Left kidney (tissue), 8 donors: ENCODE results near the gene MLNR. TPM values are rescaled to one million over a fixed set of nuclear protein-coding genes. Genes with fewer than 3 reads are reported as not detected.

ENCODE experiments used
- DNase-seq: peaks from one replicate; pipeline ENCODE4 v3.0.0-alpha.2; 2013
- long read RNA-seq, 8 donors: transcript quantifications; one replicate each; lab custom pipeline, GENCODE V29; 2026
- polyA plus RNA-seq: library from polyadenylated mRNA; unstranded; fragments of 120-200 nt; gene quantifications from one replicate; pipeline ENCODE4 v1.2.1, GENCODE V29; 2013; ENCODE audit not compliant: insufficient read length

Gene MLNR
- polyA plus RNA-seq: 0.15 TPM
- long read RNA-seq, donor 1: 0 reads
- long read RNA-seq, donor 2: 0 reads
- long read RNA-seq, donor 3: 0 reads
- long read RNA-seq, donor 4: 0 reads
- long read RNA-seq, donor 5: 0 reads
- long read RNA-seq, donor 6: 0 reads
- long read RNA-seq, donor 7: 0 reads
- long read RNA-seq, donor 8: 0 reads

DNA sequence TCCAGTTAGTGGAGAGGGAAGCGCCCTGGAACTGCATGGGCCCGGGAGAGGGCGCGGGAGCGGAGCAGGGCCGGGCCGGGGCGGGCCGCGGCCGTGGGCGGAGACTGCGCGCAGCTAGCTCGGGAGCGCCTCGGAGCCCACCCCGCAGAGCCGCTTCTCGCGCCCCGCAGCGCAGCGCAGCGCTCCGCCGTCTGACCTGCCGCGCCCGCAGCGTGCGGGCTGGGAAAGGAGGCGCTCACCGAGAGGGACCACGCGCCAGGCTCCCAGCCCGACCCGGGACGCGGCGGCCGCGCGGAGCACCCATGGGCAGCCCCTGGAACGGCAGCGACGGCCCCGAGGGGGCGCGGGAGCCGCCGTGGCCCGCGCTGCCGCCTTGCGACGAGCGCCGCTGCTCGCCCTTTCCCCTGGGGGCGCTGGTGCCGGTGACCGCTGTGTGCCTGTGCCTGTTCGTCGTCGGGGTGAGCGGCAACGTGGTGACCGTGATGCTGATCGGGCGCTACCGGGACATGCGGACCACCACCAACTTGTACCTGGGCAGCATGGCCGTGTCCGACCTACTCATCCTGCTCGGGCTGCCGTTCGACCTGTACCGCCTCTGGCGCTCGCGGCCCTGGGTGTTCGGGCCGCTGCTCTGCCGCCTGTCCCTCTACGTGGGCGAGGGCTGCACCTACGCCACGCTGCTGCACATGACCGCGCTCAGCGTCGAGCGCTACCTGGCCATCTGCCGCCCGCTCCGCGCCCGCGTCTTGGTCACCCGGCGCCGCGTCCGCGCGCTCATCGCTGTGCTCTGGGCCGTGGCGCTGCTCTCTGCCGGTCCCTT, at the start of gene MLNR:
Gene MLNR, plus strand, starts transcription at position 303 of the 820 bp plus-strand sequence. Its CDS starts 0 bp downstream, at position 303.
- DNase-seq: no peak

GRCh38 chr13:49171359-49171758, 48.8 kb upstream of the MLNR start:
- DNase-seq: no peak

- DNase-seq: no peak
Observed at GRCh38 chr13:49183672-49184325, 36.3 kb upstream of the MLNR start.

DNA sequence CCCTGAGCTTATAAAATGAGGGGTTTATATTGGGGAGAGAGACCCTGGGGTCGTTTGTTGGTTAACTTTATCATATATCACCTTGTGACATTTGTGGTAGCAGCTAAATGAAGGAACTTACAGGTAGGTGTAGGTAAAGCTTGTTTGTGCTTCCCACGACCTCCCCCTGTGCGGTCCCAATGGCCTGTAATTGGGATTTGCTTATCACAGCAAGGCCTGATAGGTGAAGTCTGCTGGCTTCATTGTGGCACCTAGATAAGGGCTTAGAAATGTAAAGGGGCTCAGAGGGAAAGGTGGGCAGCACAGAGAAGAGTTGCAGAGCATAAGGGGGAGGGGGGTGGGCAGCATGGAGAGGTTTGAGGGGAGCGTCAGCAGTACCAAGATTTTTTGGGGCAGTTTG, 35.5 kb upstream of the MLNR start:
- DNase-seq: no peak

DNA sequence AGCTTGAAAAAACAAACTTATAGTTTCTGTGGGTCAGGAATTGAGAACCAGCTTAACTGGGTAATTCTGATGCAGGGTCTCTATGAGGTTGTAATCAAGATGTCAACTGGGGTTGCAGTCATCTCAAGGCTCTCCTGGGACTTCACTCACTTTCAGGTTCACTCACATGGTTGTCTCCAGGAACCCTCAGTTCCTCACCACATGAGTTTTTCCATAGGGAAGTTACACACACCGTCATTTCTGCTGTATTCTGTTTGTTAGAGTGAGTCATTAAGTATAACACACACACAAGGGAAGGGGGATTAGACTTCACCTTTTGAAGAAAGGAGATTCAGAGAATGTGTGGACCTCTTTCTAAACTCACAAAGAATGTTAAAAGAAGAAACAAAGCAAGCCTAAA, 34.9 kb upstream of the MLNR start:
- DNase-seq: no peak

DNA sequence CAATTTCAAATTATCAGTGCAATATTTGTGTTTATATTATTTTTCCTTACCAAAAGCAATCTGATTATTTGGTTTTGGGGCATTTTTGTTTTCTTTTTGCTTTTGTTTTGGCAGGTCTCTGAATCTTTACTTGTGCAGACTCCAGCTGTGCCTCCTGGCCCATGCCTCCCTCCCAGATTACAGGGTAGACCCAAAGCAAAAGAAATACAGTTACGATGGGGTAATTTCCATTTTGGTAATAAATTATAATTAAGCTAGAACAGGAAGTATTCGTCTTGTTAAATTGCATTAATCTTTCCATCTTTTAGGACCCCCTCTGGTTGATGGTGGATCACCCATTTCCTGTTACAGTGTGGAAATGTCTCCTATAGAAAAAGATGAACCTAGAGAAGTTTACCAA, 29.2 kb upstream of the MLNR start:
- DNase-seq: no peak

DNA sequence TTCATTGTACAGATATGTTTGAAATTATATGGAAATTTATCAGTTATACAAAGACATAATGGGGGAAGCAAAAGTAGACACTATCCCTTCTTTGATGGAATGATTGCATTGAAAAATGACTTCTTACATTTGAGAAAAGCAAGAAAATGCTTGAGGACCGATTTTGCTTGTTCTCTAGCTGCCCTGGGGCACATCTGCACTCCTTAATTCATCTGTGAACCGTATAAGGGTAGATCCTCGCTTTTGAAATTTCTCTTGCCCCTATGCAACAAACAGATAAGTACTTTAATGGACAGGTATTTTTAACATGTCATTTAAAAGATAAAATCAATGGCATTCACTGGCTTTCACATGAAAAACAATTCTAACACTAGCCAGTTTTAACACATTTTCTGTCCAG, 13.5 kb upstream of the MLNR start:
- DNase-seq: no peak

DNA sequence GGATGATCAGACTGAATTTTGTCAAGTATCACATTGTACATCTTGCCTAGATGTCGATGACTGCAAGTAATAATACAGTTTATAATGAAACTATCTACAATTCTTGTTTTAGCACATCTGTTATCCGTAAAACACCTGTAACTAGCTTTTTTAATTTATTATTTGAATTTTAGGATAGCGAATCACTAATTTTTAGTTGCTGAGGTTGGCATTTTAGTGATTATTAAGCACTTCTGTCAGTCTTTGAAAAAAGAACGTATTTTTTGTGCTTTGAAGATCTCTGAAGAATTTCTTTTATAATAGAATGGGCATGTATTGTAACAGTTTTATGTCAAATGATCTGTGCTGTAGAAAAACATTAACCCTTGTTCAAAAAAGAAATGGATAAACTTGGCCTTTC, 11.5 kb upstream of the MLNR start:
- no peak for DNase-seq

GRCh38 chr13:49210114-49210513, 10.0 kb upstream of the MLNR start:
- no peak for DNase-seq

DNA sequence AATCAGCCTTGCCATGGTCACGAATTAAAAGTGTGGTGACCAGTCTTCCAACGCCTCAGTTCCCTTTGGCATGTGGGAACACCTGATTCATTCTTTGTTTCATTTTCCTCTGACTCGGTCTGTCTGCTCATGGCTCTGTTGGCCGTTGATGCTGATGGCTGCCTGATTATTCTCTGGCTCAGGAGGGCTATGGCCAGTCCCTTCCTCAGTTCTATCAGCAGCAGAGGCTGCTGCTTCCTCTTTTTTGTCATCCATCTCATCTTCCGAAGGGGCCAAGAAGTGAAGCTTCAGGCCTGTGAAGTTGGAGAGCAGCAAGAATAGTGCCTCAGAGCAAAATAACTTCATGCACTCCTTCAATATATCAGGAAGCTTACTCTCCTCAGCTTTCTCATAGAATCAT, 9.5 kb upstream of the MLNR start:
- DNase-seq: no peak

DNA sequence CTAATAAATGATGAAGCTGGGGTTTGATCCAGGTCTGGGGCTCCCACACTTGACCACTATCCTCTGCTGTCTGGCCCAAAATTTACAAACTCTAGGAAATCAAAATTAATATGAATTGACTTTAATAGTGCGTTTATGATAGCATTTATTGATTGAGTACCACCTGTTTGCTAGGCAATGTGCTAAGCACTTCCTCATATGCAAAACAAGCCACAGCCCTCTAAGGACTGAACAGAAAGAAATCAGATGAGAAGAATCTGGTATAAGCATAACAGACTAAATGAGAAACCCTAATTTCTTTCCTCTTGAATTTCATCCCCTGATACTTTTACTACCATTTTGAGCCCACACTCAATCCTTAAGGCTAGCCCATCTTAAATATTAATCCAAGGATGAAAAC, 6.6 kb upstream of the MLNR start:
- DNase-seq: no peak

DNA sequence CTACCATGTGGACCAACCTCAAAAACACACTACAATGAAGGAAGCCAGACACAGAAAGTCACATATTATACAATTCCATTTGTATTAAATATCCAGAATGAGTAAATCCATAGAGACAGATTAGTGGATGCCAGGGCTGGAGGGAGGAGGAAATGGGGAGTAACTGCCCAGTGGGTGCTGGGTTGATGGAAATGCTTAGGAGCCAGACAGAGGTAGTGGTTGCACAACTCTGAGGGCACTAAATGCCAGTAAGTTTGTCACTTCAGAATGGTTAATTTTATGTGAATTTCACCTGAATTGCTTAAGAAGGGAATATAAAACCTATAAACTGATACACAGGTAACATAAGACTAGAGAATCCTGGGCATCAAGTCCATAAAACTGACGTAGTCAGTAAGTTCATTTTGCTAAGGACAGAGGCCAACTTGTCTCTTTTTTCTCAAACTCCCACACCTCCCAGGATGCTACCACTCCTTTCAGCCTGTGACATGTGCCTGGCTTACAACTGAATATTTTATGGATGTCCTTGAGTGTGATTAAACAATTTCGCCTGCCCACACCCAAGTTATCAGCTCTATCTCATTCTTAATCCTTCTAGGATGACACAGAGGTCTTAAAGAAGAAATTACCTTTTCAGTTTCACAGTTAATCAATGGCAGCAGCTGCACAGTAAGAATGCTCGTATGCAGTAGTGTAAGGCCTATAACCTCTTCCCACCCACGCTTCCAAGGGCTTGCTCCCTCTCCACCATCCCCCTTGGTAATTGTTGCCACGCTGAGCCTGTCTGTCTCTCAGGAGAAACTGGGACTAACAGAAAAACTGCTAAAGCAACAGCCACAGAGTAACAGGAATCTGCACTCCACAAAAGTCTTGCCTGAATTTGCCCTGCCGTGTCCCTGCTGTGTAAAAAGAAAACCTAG, 5.9 kb upstream of the MLNR start:
- DNase-seq: no peak

- DNase-seq: no peak
Observed at GRCh38 chr13:49214917-49215376, 5.2 kb upstream of the MLNR start.

- DNase-seq: no peak
Observed at GRCh38 chr13:49216334-49216733, 3.8 kb upstream of the MLNR start.

DNA sequence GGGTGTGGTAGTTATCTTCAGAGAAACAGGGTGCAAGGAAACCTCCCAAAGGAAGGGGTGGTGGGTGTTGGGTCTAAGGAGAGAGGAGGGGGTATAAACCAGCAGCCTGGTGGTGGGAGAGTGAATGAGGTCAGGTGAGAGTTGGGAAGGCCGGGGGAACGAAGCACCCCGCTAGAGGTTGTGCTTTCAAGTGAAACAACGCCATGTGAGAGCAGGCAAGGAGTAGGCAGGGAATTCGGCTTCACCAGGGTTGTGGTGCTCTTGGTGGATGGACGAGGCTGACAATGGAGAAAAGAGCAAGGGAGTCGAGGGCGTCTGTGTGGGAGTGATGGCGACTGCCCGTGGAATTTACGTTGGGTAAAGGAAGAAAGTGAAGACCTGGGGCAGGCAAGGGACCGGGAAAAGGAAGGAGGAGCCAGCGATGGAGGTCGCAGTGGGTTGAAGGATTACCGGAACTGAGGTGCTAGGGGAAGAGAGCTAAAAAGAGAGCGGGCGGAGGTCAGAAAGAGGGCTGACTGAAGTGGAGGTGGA, 2.1 kb upstream of the MLNR start:
- DNase-seq: no peak

DNA sequence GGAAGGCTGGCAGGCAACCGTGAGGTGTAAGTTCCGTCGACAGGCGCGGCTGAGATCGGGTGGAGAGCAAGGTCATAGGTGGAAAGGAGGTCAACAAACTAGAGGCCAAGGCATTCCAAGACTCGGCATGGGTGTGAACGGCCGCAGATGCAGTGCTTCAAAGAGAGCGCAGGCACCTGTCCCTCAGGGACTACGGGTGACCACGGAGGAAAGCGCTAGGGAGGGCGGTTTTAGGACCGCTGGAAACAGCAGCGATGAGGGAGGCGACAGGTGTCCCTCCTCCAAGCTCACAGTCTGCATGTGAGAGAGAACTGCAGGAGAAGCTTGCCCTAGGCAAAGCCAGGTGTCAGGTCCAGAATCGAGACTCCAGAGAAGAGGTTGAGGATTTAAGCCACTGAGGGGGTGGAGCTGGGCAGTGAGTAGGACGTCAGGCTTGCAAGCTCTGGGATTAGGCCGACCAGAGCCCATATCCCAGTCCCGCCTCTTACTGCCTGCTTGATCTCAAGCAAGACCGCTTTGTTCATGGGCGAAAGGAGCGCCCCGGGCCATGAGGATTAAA, 1.6 kb upstream of the MLNR start:
- DNase-seq: no peak

DNA sequence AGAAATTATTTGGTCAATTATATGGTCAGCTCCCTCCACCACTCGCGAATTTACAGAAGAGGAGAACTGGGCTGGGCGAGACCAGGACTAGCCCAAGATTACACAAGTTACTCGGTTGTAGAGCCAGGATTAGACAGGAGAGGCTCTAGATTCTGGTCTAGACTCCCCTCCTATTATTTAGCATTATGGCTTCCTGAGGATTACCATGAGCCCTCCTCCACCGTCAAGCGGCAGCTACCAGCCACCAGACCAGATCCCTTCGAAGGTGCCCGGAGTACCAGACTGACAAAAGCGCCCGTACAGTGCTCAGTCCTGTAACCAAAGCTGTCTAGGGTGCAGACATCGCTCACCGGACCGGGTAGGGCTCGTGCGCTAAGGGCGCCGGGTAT, 497 bp upstream of the MLNR start:
- no peak for DNase-seq

DNA sequence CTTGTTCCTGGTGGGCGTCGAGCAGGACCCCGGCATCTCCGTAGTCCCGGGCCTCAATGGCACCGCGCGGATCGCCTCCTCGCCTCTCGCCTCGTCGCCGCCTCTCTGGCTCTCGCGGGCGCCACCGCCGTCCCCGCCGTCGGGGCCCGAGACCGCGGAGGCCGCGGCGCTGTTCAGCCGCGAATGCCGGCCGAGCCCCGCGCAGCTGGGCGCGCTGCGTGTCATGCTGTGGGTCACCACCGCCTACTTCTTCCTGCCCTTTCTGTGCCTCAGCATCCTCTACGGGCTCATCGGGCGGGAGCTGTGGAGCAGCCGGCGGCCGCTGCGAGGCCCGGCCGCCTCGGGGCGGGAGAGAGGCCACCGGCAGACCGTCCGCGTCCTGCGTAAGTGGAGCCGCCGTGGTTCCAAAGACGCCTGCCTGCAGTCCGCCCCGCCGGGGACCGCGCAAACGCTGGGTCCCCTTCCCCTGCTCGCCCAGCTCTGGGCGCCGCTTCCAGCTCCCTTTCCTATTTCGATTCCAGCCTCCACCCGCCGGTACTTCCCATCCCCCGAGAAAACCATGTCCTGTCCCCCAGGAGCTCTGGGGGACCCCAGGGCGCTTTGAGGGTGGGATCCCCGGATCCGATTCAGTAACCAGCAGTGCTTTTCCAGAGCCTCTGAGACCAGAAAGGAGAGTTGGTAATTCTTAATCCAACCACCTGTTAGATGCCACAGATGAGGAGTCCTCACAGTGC, 885 bp downstream of the MLNR start:
- no peak for DNase-seq

GRCh38 chr13:49221590-49221965, 1.4 kb downstream of the MLNR start:
- no peak for DNase-seq

DNA sequence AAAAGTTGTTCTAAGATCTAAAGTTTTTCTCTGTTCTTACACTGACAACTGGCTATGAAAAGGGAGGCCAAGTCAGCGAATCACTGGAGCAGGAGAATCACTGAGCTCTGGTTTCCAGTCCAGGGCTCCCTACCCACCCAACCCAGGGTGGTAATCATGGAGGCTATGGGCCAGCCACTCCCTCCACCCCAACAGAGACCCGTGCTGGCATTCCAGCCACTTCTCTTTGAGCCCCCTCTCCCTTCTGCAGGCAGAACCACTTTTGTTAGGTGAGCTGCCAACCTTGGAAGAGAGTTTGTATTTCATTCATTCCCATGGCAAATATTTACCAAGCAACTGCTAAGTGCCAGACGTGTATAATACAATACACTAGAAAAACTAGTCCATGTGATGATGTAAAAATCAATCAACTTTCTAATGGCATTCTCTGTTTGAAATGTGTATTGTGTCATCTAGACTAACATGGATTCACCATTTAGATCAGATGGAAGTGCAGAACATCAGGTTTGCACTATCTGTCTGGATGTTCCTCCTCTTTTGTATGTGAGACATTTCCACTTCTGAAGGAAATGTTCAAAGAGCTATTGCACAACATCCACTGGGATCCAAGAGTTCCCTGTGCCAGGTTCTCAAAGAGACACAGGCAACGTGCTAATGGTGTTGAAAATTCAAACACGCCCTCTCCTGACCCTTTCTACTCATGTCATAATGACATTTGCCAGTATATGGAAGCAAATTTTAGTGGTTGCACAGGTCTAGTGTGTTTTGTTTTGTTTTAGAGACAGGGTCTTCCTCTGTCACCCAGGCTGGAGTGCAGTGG, 5.3 kb downstream of the MLNR start:
- DNase-seq: no peak
